Left lung (tissue), 10 donors: ENCODE results near the gene STK39. TPM values are rescaled to one million over a fixed set of nuclear protein-coding genes. Genes with fewer than 3 reads are reported as not detected.
A peak's percentile ranks its signal among the peaks of the same experiment; 100 is the strongest.

Source experiments
- ATAC-seq: fragments of 200-7000 bp; cut with Tn5 transposase; one replicate; pipeline ENCODE4 v1.9.1; 2020; ENCODE audit warnings: moderate library complexity
- DNase-seq, 4 donors: peaks; one replicate each; pipeline ENCODE4 v3.0.0-alpha.2; 2013 to 2020
- H3K27ac ChIP-seq, 2 donors: fragments of 200-600 bp; sonication (generic) in 1 of 2; one replicate each; pipeline versions ENCODE4 v1.5.0 to v1.8.0; 2020 to 2021
- H3K27me3 ChIP-seq, 2 donors: fragments of 200-600 bp; sonication (generic) in 1 of 2; one replicate each; pipeline versions ENCODE4 v1.5.0 to v1.8.0; 2020 to 2021
- H3K36me3 ChIP-seq, 2 donors: fragments of 200-600 bp; sonication (generic) in 1 of 2; one replicate each; pipeline versions ENCODE4 v1.5.0 to v1.8.0; 2020 to 2021
- H3K4me1 ChIP-seq, 2 donors: fragments of 200-600 bp; one replicate each; pipeline ENCODE4 v1.8.0; 2021
- H3K4me3 ChIP-seq, 2 donors: fragments of 200-600 bp; sonication (generic) in 1 of 2; one replicate each; pipeline versions ENCODE4 v1.5.0 to v1.8.0; 2020 to 2021; ENCODE audit warnings: mild to moderate bottlenecking in 1 of 2
- H3K9me3 ChIP-seq, 2 donors: fragments of 200-600 bp; sonication (generic) in 1 of 2; one replicate each; pipeline versions ENCODE4 v1.5.0 to v1.8.0; 2020 to 2021
- intact Hi-C, 2 donors: fragments of 100-400 bp; cut with DNase I; formaldehyde crosslinking; loops; one replicate each; pipeline versions ENCODE4 v1.11.2 to v1.14.2; 2022
- polyA plus RNA-seq, 6 donors: library from polyadenylated mRNA; unstranded; fragments of 120-200 nt; gene quantifications; one replicate each; pipeline ENCODE4 v1.2.1, GENCODE V29; 2013; ENCODE audit not compliant: insufficient read length in 6 of 6
- total RNA-seq, 2 donors: library from RNA; stranded (reverse); fragmentation: NEBNext Ultra II Directional; extraction: Animal tissue kit (Norgen Biotek cat#: 25700); gene quantifications; one replicate each; pipeline ENCODE4 v1.2.1, GENCODE V29; 2021
- TF ChIP-seq, protein P1 (sequence below), 2 donors: fragments of 200-600 bp; sonication (generic) in 1 of 2; IDR thresholded peaks; one replicate each; pipeline versions ENCODE4 v1.5.0 to v1.8.0; 2021; ENCODE audit warnings: antibody characterized with exemption in 2 of 2
- donor health status: DM: no; HTN: yes; CAD: no.
- donor health status: DM: no; HTN: no; CAD: no.

STK39 gene
- total and polyA plus RNA-seq, 8 donors = 15.7 to 31.3 (median 27.0) TPM

- intact Hi-C loops = no loop called here
- H3K4me1 ChIP-seq = peaks cover 0 to 17% of the 10 kb centered on the region in 2 donors
- H3K9me3 ChIP-seq = no peaks in the 10 kb centered on the region
- no peak overlapping the region for H3K4me3 ChIP-seq
- H3K36me3 ChIP-seq = no peaks in the 10 kb centered on the region
- H3K27me3 ChIP-seq = no peaks in the 10 kb centered on the region
- DNase-seq (no peak), ATAC-seq (peak; percentile 63)
- TF ChIP-seq, protein P1, sequence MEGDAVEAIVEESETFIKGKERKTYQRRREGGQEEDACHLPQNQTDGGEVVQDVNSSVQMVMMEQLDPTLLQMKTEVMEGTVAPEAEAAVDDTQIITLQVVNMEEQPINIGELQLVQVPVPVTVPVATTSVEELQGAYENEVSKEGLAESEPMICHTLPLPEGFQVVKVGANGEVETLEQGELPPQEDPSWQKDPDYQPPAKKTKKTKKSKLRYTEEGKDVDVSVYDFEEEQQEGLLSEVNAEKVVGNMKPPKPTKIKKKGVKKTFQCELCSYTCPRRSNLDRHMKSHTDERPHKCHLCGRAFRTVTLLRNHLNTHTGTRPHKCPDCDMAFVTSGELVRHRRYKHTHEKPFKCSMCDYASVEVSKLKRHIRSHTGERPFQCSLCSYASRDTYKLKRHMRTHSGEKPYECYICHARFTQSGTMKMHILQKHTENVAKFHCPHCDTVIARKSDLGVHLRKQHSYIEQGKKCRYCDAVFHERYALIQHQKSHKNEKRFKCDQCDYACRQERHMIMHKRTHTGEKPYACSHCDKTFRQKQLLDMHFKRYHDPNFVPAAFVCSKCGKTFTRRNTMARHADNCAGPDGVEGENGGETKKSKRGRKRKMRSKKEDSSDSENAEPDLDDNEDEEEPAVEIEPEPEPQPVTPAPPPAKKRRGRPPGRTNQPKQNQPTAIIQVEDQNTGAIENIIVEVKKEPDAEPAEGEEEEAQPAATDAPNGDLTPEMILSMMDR (IDR thresholded peaks at IDR 0.05) = no peak
- peak overlapping the region in 1 of 2 donors; percentile 40 for H3K27ac ChIP-seq
Observed at GRCh38 chr2:168198476-168199207, 48.8 kb downstream of the STK39 start.

DNA sequence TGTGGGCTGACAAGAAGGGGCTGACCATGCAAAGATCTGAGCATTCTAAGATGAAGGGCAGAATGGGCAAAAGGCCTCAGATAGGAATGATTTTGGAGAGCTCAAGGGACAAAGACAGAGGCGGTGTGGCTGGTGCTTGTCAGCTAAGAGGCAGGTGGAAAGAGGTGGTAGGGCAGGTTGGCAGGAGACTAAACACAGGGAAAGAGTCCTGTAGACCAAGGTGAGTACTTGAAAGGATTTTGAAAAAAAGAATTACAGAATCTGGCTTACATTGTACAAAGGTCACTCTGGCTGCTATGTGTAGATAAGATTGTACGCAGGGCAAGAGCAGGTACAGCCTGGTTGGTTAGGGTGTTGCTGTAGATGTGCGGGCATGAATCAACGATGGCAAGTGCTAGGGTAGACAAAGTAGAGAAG is 50.6 kb downstream of the STK39 start:
- ATAC-seq = peak; percentile 62
- TF ChIP-seq, protein P1 (IDR thresholded peaks at IDR 0.05) = no peak
- no peaks in the 10 kb centered on the region for H3K36me3 ChIP-seq
- intact Hi-C loops = no loop called here
- H3K4me3 ChIP-seq = no peak overlapping the region
- H3K27me3 ChIP-seq = no peaks in the 10 kb centered on the region
- peak in 1 of 4 donors; percentile 26 for DNase-seq
- H3K9me3 ChIP-seq = no peaks in the 10 kb centered on the region
- H3K4me1 ChIP-seq = peaks cover 17 to 32% of the 10 kb centered on the region in 2 donors
- H3K27ac ChIP-seq = no peak overlapping the region

DNA sequence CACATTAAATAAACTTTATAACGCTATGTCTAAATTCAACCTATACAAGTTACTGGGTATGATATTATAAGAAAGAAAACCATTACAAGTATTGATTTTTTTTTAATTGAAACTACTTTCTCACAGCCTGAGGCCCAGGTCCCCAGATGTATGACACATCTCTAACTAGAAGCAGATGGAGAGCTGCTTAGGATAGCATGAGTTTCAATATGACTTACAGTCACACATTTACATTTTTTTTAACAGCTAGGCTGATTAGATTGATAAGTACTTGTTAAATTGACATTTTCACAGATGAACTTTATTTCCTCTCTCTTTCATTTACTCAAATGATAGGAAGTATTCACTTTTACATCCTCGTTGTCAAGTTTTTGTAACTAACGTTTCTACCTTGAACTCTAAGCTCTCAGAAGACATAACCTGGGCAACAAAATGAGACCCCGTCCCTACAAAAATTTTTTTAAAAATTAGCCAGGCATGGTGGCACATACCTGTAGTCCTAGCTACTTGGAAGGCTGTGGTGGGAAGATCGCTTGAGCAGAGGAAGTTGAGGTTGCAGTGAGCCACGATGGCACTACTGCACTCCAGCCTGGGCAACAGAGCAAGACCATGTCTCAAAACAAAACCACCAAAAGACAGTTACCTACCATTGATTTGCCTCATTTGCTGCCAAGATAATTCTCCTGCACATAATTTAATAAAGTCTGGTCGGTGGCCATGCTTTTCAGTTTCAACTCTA is 52.4 kb downstream of the STK39 start:
- peaks cover 17 to 32% of the 10 kb centered on the region in 2 donors for H3K4me1 ChIP-seq
- intact Hi-C loops = no loop called here

DNA sequence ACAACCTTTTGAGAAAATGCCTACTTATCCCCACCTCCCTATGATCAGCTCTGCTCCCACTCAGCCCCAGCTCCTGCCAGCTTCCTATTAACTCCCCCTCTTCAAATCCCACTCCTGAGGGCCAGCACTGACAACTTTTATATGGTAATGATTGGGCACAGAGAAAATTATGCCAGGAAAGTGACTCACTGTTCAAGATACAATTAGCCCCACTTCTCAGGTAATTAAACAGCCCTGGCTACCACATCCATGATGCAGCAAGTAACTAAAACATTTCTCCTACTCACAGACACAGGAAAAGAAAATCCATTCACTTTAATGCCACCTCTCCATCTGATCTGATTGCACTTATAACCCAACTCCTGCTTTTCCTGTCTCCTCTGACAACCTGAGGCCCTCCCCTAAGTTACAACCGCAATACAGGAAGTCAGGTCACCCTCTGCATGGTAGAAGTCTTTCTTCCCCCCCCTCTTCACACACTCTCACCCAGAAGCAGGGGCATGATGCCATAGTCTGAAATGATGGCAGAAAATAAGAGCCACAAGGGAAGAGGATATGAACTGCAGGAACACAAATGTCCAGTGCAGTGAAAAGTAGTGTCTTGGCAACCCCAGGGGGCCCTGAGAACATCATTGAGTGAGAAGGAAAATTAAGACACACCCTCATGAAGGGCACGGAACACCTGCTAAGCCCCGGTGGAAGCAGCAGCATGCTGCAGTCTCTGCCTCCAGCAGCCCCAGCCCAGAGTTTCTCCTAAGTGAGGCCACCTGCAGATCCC is 54.4 kb downstream of the STK39 start:
- Histone ChIP-seq H3K9me3 (no peaks in the 10 kb centered on the region), H3K36me3 (no peaks in the 10 kb centered on the region), H3K4me1 (peaks cover 17 to 23% of the 10 kb centered on the region in 2 donors), H3K27ac (no peak overlapping the region), H3K4me3 (no peak overlapping the region), H3K27me3 (no peaks in the 10 kb centered on the region)
- ATAC-seq (peak; percentile 73), DNase-seq (no peak)
- intact Hi-C loops = no loop called here
- TF ChIP-seq, protein P1 (IDR thresholded peaks at IDR 0.05) = no peak

More for the DNA sequence above, 52.4 kb downstream of the STK39 start:
- DNase-seq (no peak), ATAC-seq (no peak)
- H3K4me3 ChIP-seq = no peak overlapping the region
- H3K27me3 ChIP-seq = no peaks in the 10 kb centered on the region
- no peak overlapping the region for H3K27ac ChIP-seq
- H3K9me3 ChIP-seq = no peaks in the 10 kb centered on the region
- H3K36me3 ChIP-seq = no peaks in the 10 kb centered on the region
- TF ChIP-seq, protein P1 (IDR thresholded peaks at IDR 0.05) = no peak
